Transverse colon (tissue), 4 donors: ENCODE data around the gene SORL1.

ENCODE experiments used
- CTCF ChIP-seq, 5 experiments: fragments of 200-600 bp in 3 of 5; fragments of 450-650 bp in 2 of 5; sonication (generic) in 3 of 5; IDR thresholded peaks; 1 replicate in 2 of 5; 2 replicates in 3 of 5; pipeline ENCODE4 v1.5.1; 2016 to 2017; ENCODE audit warnings: antibody characterized with exemption in 5 of 5, inconsistent platforms in 3 of 5, mild to moderate bottlenecking in 2 of 5, moderate library complexity in 1 of 5
- EP300 ChIP-seq: sonication (generic); formaldehyde crosslinking; IDR thresholded peaks from one replicate; pipeline ENCODE4 v1.6.1; 2017; ENCODE audit warnings: antibody characterized with exemption, low read depth
- POLR2A ChIP-seq: fragments of 450-650 bp; IDR thresholded peaks from one replicate; pipeline ENCODE4 v1.6.1; 2016; ENCODE audit warnings: antibody characterized with exemption, mild to moderate bottlenecking, moderate library complexity
- POLR2AphosphoS5 ChIP-seq, 3 donors: sonication (generic); formaldehyde crosslinking; IDR thresholded peaks; one replicate each; pipeline ENCODE4 v1.6.1; 2016; ENCODE audit warnings: antibody characterized with exemption in 3 of 3

DNA sequence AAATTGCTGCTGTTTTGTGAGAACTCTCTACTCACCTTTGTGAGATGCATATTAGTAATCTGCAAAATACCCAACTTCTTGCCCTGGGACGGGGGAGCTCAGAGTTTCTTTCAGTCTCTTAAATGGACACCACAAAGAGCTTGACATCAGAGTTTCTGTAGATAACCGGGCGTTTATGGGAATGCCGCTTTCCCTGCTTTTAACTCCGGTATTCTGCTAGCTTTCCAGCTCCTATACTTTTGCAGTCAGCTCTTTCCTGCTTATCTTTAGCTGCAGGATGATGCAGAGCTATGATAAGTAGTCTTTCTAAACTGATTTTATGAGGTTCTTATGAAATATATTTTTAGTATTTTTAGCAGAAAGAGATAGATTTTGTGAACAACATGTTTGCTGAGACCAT, 155.2 kb downstream of the SORL1 start:
- no peak for TF ChIP-seq CTCF (IDR thresholded peaks at IDR 0.05)
- no peak for TF ChIP-seq POLR2AphosphoS5 (IDR thresholded peaks at IDR 0.05)
- no peak for TF ChIP-seq POLR2A
- no peak for TF ChIP-seq EP300
